SU-DHL-6 (cell line): ENCODE results near the gene CHRM2.

Experiments used
- EZH2phosphoT487 ChIP-seq: fragments of 200-600 bp; sonication (generic), shearing (Covaris generic); conservative IDR thresholded peaks from 2 replicates; pipeline ENCODE4 v1.6.1; 2018; ENCODE audit warnings: mild to moderate bottlenecking, antibody characterized with exemption, low read length, moderate library complexity, mixed read lengths
- TF ChIP-seq, protein P1 (sequence below): fragments of 200-600 bp; sonication (generic); IDR thresholded peaks from one replicate; pipeline ENCODE4 v1.5.1; 2017; ENCODE audit warnings: antibody characterized with exemption, mild to moderate bottlenecking, low read length, moderate library complexity; ENCODE audit not compliant: insufficient read depth, poor library complexity, severe bottlenecking

DNA sequence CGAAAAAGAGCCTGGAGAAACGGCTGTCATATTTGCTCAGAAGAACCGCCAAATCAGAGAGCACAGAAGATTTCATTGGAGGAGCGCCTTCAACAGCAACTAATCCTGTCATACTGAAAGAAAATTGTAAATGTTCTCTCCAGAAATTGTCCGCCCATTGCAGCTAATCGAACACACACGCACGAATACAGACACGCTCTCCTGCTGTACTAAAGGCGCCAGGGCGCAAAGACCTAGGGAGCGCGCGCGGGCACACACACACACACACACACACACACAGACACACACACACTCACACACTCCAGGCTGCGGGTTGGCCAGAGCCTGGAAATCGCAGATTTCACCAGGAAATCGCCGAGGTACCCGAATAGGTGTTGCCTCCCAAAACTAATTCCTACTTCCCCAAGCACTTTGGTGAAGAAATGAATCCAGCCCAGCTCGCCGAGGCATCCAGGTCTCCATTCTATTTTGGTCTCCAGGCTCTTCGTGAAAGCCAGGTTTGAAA is at the start of gene CHRM2:
- TF ChIP-seq, protein P1, sequence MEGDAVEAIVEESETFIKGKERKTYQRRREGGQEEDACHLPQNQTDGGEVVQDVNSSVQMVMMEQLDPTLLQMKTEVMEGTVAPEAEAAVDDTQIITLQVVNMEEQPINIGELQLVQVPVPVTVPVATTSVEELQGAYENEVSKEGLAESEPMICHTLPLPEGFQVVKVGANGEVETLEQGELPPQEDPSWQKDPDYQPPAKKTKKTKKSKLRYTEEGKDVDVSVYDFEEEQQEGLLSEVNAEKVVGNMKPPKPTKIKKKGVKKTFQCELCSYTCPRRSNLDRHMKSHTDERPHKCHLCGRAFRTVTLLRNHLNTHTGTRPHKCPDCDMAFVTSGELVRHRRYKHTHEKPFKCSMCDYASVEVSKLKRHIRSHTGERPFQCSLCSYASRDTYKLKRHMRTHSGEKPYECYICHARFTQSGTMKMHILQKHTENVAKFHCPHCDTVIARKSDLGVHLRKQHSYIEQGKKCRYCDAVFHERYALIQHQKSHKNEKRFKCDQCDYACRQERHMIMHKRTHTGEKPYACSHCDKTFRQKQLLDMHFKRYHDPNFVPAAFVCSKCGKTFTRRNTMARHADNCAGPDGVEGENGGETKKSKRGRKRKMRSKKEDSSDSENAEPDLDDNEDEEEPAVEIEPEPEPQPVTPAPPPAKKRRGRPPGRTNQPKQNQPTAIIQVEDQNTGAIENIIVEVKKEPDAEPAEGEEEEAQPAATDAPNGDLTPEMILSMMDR = no peak
- TF ChIP-seq EZH2phosphoT487 = no peak
